ENCODE measurements around the gene STX19.
"Not testable (repeated sequence)": the region's sequence is repeated elsewhere in the genome, so short reads cannot be mapped to it uniquely, and the experiment has no call there.

The STX19 gene

DNA sequence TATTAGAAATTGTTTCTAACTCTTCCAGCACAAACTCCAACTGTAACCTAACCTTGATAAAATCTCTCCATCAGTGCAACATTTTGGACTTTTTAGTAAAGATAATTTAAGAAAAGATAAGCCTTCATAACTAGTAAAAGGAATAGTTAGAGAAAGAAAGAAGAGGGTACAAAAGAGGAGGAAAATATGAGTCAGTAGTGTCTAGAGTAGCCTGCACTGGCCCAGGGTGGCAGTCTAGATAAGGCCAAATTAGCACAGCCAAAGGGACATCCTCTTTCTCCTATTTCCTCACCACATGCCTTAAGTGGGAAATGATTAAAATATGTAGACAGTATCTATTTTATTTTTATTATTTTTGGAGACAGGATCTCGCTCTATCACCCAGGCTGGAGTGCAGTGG lies 58.4 kb downstream of the STX19 start:
- DNase-seq: no peak

DNA sequence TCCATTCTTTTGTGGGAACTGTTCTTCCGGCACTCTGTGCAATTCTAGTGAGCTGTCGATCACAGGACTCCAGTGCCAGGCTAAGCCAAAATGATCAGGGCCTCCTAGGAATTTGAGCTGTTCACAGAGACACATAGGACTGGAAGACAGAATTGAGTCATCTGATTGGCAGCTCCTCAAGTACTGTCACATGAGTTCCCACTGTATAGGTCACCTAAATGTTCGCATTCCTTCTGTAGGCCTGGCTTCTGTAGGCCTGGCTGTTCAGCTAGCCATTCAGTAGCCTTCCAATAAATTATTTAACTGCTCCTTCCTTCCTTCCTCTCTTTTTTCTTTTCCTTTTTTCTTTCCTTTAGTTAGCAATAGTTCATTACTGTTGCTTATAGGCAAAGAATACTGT lies 59.0 kb downstream of the STX19 start:
- no peak for DNase-seq

DNA sequence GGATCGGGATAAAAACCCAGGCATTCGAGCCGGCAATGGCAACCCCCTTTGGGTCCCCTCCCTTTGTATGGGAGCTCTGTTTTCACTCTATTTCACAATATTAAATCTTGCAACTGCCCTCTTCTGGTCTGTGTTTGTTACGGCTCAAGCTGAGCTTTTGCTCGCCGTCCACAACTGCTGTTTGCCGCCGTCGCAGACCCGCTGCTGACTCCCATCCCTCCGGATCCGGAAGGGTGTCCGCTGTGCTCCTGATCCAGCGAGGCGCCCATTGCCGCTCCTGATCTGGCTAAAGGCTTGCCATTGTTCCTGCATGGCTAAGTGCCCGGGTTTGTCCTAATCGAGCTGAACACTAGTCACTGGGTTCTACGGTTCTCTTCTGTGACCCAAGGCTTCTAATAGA lies 63.3 kb downstream of the STX19 start:
- DNase-seq: not testable (repeated sequence)

Data from hippocampal formation (tissue), 2 donors.